ENCODE results near the gene HAUS8.

The HAUS8 gene

GRCh38 chr19:17035842-17036424 lies 39.3 kb downstream of the HAUS8 start:
- H4K20me1 ChIP-seq (ENCODE audit: insufficient read depth, low read length): no peaks in the 10 kb centered on the region
- H2AFZ ChIP-seq (ENCODE audit: low read depth, low read length): peak overlapping the region; percentile 68
- no peaks in the 10 kb centered on the region for H3K79me2 ChIP-seq (ENCODE audit: low read length)
- no peak overlapping the region for H3K27ac ChIP-seq (ENCODE audit: low read length)
- TF ChIP-seq EZH2phosphoT487 (IDR thresholded peaks at IDR 0.05; ENCODE audit: low read depth): no peak
- TF ChIP-seq, protein P1, sequence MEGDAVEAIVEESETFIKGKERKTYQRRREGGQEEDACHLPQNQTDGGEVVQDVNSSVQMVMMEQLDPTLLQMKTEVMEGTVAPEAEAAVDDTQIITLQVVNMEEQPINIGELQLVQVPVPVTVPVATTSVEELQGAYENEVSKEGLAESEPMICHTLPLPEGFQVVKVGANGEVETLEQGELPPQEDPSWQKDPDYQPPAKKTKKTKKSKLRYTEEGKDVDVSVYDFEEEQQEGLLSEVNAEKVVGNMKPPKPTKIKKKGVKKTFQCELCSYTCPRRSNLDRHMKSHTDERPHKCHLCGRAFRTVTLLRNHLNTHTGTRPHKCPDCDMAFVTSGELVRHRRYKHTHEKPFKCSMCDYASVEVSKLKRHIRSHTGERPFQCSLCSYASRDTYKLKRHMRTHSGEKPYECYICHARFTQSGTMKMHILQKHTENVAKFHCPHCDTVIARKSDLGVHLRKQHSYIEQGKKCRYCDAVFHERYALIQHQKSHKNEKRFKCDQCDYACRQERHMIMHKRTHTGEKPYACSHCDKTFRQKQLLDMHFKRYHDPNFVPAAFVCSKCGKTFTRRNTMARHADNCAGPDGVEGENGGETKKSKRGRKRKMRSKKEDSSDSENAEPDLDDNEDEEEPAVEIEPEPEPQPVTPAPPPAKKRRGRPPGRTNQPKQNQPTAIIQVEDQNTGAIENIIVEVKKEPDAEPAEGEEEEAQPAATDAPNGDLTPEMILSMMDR (IDR thresholded peaks at IDR 0.05; ENCODE audit: low read depth, low read length): no peak
- peaks cover 7% of the 10 kb centered on the region; the same call in 1 of the 2 replicates for H3K27me3 ChIP-seq (ENCODE audit: low read depth, low read length)
- H3K4me2 ChIP-seq (ENCODE audit: low read length): peak overlapping the region; percentile 34; the same call in 1 of the 2 replicates
- no peak overlapping the region for H3K9ac ChIP-seq (ENCODE audit: low read length)
- H3K4me1 ChIP-seq (ENCODE audit: low read length): no peaks in the 10 kb centered on the region
- no peak overlapping the region for H3K4me3 ChIP-seq (ENCODE audit: low read length)
- no peaks in the 10 kb centered on the region for H3K9me3 ChIP-seq (ENCODE audit: insufficient read depth, low read length)
- no peaks in the 10 kb centered on the region for H3K36me3 ChIP-seq (replicated peaks; ENCODE audit: low read depth, low read length)

DNA sequence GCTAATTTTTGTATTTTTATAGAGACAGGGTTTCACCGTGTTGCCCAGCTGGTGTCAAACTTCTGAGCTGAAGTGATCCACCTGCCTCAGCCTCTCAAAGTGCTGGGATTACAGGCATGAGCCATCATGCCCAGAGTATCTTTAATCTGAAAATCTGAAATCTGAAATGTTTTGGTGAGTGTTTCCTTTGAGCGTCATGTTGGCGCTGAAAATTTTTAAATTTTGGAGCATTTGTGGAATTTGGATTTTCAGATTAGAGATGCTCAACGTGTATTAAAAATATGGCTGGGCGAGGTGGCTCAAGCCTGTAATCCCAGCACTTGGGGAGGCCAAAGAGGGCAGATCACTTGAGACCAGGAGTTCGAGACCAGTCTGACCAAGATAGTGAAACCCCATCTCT lies 43.5 kb downstream of the HAUS8 start:
- TF ChIP-seq, protein P1 (IDR thresholded peaks at IDR 0.05; ENCODE audit: low read depth, low read length): no peak
- no peak for TF ChIP-seq EZH2phosphoT487 (IDR thresholded peaks at IDR 0.05; ENCODE audit: low read depth)
- peaks cover 7% of the 10 kb centered on the region; the same call in 1 of the 2 replicates for H3K27me3 ChIP-seq (ENCODE audit: low read depth, low read length)

DNA sequence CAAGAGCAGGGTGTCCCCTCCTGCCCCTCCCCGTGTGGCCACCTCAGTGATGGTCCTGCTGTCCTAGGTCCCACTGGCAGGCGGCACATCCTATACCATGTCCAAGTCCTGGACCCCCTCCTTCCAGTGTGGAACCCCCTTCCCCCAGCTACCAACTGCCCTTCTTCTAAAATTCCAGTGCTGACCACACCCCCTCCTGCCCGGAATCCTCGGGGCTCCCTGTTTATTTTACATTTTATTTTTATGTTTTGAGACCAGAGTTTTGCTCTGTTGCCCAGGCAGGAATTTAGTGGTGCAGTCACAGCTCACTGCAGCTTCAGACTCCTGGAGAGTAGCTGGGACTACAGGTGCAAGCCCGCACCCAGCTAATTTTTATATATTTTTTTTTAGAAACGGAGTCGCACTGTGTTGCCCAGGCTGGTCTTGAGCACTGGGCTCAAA lies 47.7 kb downstream of the HAUS8 start:
- H3K36me3 ChIP-seq (replicated peaks; ENCODE audit: low read depth, low read length): no peaks in the 10 kb centered on the region
- no peaks in the 10 kb centered on the region for H3K79me2 ChIP-seq (ENCODE audit: low read length)
- H3K9ac ChIP-seq (ENCODE audit: low read length): no peak overlapping the region
- no peak for TF ChIP-seq EZH2phosphoT487 (IDR thresholded peaks at IDR 0.05; ENCODE audit: low read depth)
- TF ChIP-seq, protein P1 (IDR thresholded peaks at IDR 0.05; ENCODE audit: low read depth, low read length): no peak
- no peaks in the 10 kb centered on the region for H3K4me1 ChIP-seq (ENCODE audit: low read length)
- H3K4me2 ChIP-seq (ENCODE audit: low read length): no peak overlapping the region
- H3K4me3 ChIP-seq (ENCODE audit: low read length): no peak overlapping the region
- no peaks in the 10 kb centered on the region for H4K20me1 ChIP-seq (ENCODE audit: insufficient read depth, low read length)
- H3K27me3 ChIP-seq (ENCODE audit: low read depth, low read length): peaks cover 7% of the 10 kb centered on the region; the same call in 1 of the 2 replicates
- H3K9me3 ChIP-seq (ENCODE audit: insufficient read depth, low read length): no peaks in the 10 kb centered on the region
- H3K27ac ChIP-seq (ENCODE audit: low read length): no peak overlapping the region
- no peak overlapping the region for H2AFZ ChIP-seq (ENCODE audit: low read depth, low read length)

More for the DNA sequence above, 43.5 kb downstream of the HAUS8 start:
- Histone ChIP-seq H3K36me3 (replicated peaks; ENCODE audit: low read depth, low read length) (no peaks in the 10 kb centered on the region), H3K9me3 (ENCODE audit: insufficient read depth, low read length) (no peaks in the 10 kb centered on the region), H3K27ac (ENCODE audit: low read length) (no peak overlapping the region), H3K79me2 (ENCODE audit: low read length) (no peaks in the 10 kb centered on the region), H3K4me3 (ENCODE audit: low read length) (no peak overlapping the region), H2AFZ (ENCODE audit: low read depth, low read length) (no peak overlapping the region), H3K4me2 (ENCODE audit: low read length) (no peak overlapping the region), H3K4me1 (ENCODE audit: low read length) (no peaks in the 10 kb centered on the region), H3K9ac (ENCODE audit: low read length) (no peak overlapping the region), H4K20me1 (ENCODE audit: insufficient read depth, low read length) (no peaks in the 10 kb centered on the region)

- no peak within 1 kb of the TSS for H3K4me3 ChIP-seq (ENCODE audit: low read length)
- H3K79me2 ChIP-seq (ENCODE audit: low read length): no peaks in the 10 kb centered on the region
- H3K36me3 ChIP-seq (replicated peaks; ENCODE audit: low read depth, low read length): no peaks in the 10 kb centered on the region
- H3K27me3 ChIP-seq (ENCODE audit: low read depth, low read length): 0 out of 2 replicates have a peak, but pooled peaks cover 4% of the 10 kb centered on the region
- H3K27ac ChIP-seq (ENCODE audit: low read length): no peak within 1 kb of the TSS
- no peaks in the 10 kb centered on the region for H3K9me3 ChIP-seq (ENCODE audit: insufficient read depth, low read length)
- H4K20me1 ChIP-seq (ENCODE audit: insufficient read depth, low read length): no peaks in the 10 kb centered on the region
- no peak within 1 kb of the TSS for H2AFZ ChIP-seq (ENCODE audit: low read depth, low read length)
- no peaks in the 10 kb centered on the region for H3K4me1 ChIP-seq (ENCODE audit: low read length)
- no peak for TF ChIP-seq EZH2phosphoT487 (IDR thresholded peaks at IDR 0.05; ENCODE audit: low read depth)
- TF ChIP-seq, protein P1 (IDR thresholded peaks at IDR 0.05; ENCODE audit: low read depth, low read length): no peak
- no peak within 1 kb of the TSS for H3K4me2 ChIP-seq (ENCODE audit: low read length)
- H3K9ac ChIP-seq (ENCODE audit: low read length): no peak within 1 kb of the TSS
Measured at GRCh38 chr19:17026706-17027534, 48.3 kb downstream of the HAUS8 start, which contains the start of gene CPAMD8. CPAMD8 (minus strand) TSS chr19:17026810; CDS start chr19:17026642, 168 bp downstream.

Measured in OCI-LY3 (cell line).